Transverse colon (tissue), 4 donors: ENCODE measurements around the gene RNF130.

Experiments
- EP300 ChIP-seq: sonication (generic); formaldehyde crosslinking; IDR thresholded peaks from one replicate; pipeline ENCODE4 v1.6.1; 2017; ENCODE audit warnings: antibody characterized with exemption, low read depth
- POLR2A ChIP-seq: fragments of 450-650 bp; IDR thresholded peaks from one replicate; pipeline ENCODE4 v1.6.1; 2016; ENCODE audit warnings: antibody characterized with exemption, mild to moderate bottlenecking, moderate library complexity
- POLR2AphosphoS5 ChIP-seq, 3 donors: sonication (generic); formaldehyde crosslinking; IDR thresholded peaks; one replicate each; pipeline ENCODE4 v1.6.1; 2016; ENCODE audit warnings: antibody characterized with exemption in 3 of 3
- TF ChIP-seq, protein P1 (sequence below), 5 experiments: fragments of 200-600 bp in 3 of 5; fragments of 450-650 bp in 2 of 5; sonication (generic) in 3 of 5; IDR thresholded peaks; 1 replicate in 2 of 5; 2 replicates in 3 of 5; pipeline ENCODE4 v1.5.1; 2016 to 2017; ENCODE audit warnings: antibody characterized with exemption in 5 of 5, inconsistent platforms in 3 of 5, mild to moderate bottlenecking in 2 of 5, moderate library complexity in 1 of 5

- no peak for TF ChIP-seq POLR2A
- TF ChIP-seq, protein P1, sequence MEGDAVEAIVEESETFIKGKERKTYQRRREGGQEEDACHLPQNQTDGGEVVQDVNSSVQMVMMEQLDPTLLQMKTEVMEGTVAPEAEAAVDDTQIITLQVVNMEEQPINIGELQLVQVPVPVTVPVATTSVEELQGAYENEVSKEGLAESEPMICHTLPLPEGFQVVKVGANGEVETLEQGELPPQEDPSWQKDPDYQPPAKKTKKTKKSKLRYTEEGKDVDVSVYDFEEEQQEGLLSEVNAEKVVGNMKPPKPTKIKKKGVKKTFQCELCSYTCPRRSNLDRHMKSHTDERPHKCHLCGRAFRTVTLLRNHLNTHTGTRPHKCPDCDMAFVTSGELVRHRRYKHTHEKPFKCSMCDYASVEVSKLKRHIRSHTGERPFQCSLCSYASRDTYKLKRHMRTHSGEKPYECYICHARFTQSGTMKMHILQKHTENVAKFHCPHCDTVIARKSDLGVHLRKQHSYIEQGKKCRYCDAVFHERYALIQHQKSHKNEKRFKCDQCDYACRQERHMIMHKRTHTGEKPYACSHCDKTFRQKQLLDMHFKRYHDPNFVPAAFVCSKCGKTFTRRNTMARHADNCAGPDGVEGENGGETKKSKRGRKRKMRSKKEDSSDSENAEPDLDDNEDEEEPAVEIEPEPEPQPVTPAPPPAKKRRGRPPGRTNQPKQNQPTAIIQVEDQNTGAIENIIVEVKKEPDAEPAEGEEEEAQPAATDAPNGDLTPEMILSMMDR (IDR thresholded peaks at IDR 0.05): no peak
- no peak for TF ChIP-seq EP300
- TF ChIP-seq POLR2AphosphoS5 (IDR thresholded peaks at IDR 0.05): no peak
Measured at GRCh38 chr5:179912386-179912785, 159.2 kb downstream of the RNF130 start.
